SK-N-MC (cell line): Measurements from ENCODE around the gene GABBR2.

Experiments
- EZH2 ChIP-seq: fragments of 200-600 bp; sonication (generic); IDR thresholded peaks from one replicate; pipeline ENCODE4 v1.6.1; 2017; ENCODE audit warnings: antibody characterized with exemption
- POLR2AphosphoS5 ChIP-seq: IDR thresholded peaks from 2 replicates; pipeline ENCODE4 v1.6.1; 2012; ENCODE audit warnings: mild to moderate bottlenecking, low read depth, low read length, borderline replicate concordance

GRCh38 chr9:98591696-98592095 is 117.0 kb downstream of the GABBR2 start:
- TF ChIP-seq EZH2: no peak
- no peak for TF ChIP-seq POLR2AphosphoS5
